GM23248 (cell line): ENCODE results near the gene NUDT2. TPM values are rescaled to one million over a fixed set of nuclear protein-coding genes. Genes with fewer than 3 reads are reported as not detected.

Experiments used
- DNase-seq: peaks from one replicate; pipeline ENCODE4 v3.0.0-alpha.2; 2015
- H2AFZ ChIP-seq: fragments of 200-600 bp; sonication (generic); 2 replicates; pipeline ENCODE4 v1.6.1; 2016; ENCODE audit warnings: antibody characterized with exemption
- H3F3A ChIP-seq: fragments of 200-600 bp; sonication (generic); 2 replicates; pipeline ENCODE4 v1.6.1; 2016; ENCODE audit warnings: mild to moderate bottlenecking, antibody characterized with exemption, mixed run types; ENCODE audit not compliant: insufficient read depth
- H3K27ac ChIP-seq: fragments of 200-600 bp; sonication (generic); 2 replicates; pipeline ENCODE4 v1.5.1; 2016; ENCODE audit warnings: mild to moderate bottlenecking
- H3K27me3 ChIP-seq: fragments of 200-600 bp; sonication (generic); replicated peaks from 2 replicates; pipeline ENCODE4 v1.6.1; 2016; ENCODE audit warnings: mild to moderate bottlenecking; ENCODE audit not compliant: insufficient read depth
- H3K36me3 ChIP-seq: fragments of 200-600 bp; sonication (generic); 2 replicates; pipeline ENCODE4 v1.6.1; 2016; ENCODE audit warnings: low read depth, mild to moderate bottlenecking
- H3K4me1 ChIP-seq: fragments of 200-600 bp; sonication (generic); 2 replicates; pipeline ENCODE4 v1.6.1; 2016; ENCODE audit warnings: mild to moderate bottlenecking; ENCODE audit not compliant: insufficient read depth
- H3K4me2 ChIP-seq: fragments of 200-600 bp; sonication (generic); one replicate; pipeline ENCODE4 v1.6.1; 2016; ENCODE audit warnings: mild to moderate bottlenecking; ENCODE audit not compliant: unreplicated experiment
- H3K4me3 ChIP-seq: fragments of 200-600 bp; sonication (generic); 2 replicates; pipeline ENCODE4 v1.5.1; 2016; ENCODE audit warnings: mild to moderate bottlenecking
- H3K79me2 ChIP-seq: fragments of 200-600 bp; sonication (generic); 2 replicates; pipeline ENCODE4 v1.6.1; 2016; ENCODE audit warnings: mild to moderate bottlenecking; ENCODE audit not compliant: insufficient read depth
- H3K9ac ChIP-seq: fragments of 200-600 bp; sonication (generic); 2 replicates; pipeline ENCODE4 v1.6.1; 2016; ENCODE audit warnings: mild to moderate bottlenecking
- H3K9me2 ChIP-seq: fragments of 200-600 bp; sonication (generic); 2 replicates; pipeline ENCODE4 v1.6.1; 2016; ENCODE audit warnings: mixed run types, mild to moderate bottlenecking, moderate library complexity; ENCODE audit not compliant: insufficient read depth
- H3K9me3 ChIP-seq: fragments of 200-600 bp; sonication (generic); one replicate; pipeline ENCODE4 v1.6.1; 2017; ENCODE audit warnings: low read depth
- H4K20me1 ChIP-seq: fragments of 200-600 bp; sonication (generic); 2 replicates; pipeline ENCODE4 v1.6.0; 2016; ENCODE audit not compliant: insufficient read depth
- EZH2 ChIP-seq: fragments of 200-600 bp; sonication (generic); IDR thresholded peaks from 2 replicates; pipeline ENCODE4 v1.6.1; 2018; ENCODE audit warnings: antibody characterized with exemption, mild to moderate bottlenecking; ENCODE audit not compliant: insufficient read depth, poor library complexity, severe bottlenecking
- EZH2phosphoT487 ChIP-seq: fragments of 200-600 bp; sonication (generic); IDR thresholded peaks from 2 replicates; pipeline ENCODE4 v1.6.1; 2018; ENCODE audit warnings: antibody characterized with exemption, moderate library complexity, mild to moderate bottlenecking, low read depth; ENCODE audit not compliant: insufficient read depth
- WGBS, 2 experiments: methylation state at CpG; one replicate each; pipeline ENCODE4 v1.1.6; 2015 to 2017; ENCODE audit warnings: low lambda C conversion rate in 2 of 2, low coverage in 1 of 2; ENCODE audit errors: missing lambda C conversion rate in 2 of 2; 5-methylcytosine and 5-hydroxymethylcytosine counted together
- in situ Hi-C: fragments of 300-500 bp; cut with MboI; formaldehyde crosslinking; loops from 2 replicates; pipeline ENCODE4 v1.15.0; 2020
- polyA plus RNA-seq: library from polyadenylated mRNA; unstranded; fragments of >200 nt; fragmentation: Nextera tagmentation; extraction: Ambion mirVana; gene quantifications from 2 replicates; pipeline ENCODE4 v1.2.1, GENCODE V29; 2016
- total RNA-seq: library from RNA; depleted of rRNA; stranded (reverse); fragments of >200 nt; shearing (Covaris generic); gene quantifications from 2 replicates; pipeline ENCODE4 v1.2.3, GENCODE V29; 2014

The NUDT2 gene
- total and polyA plus RNA-seq, 2 experiments from 2014 or later: 12.5 to 17.6 TPM

GRCh38 chr9:34311499-34312185 lies 17.7 kb upstream of the NUDT2 start:
- in situ Hi-C loops: no loop called here
- DNase-seq: no peak
- WGBS, 2 experiments: 94 to 97% methylated on average over 5 to 6 of the region's 6 CpGs

DNA sequence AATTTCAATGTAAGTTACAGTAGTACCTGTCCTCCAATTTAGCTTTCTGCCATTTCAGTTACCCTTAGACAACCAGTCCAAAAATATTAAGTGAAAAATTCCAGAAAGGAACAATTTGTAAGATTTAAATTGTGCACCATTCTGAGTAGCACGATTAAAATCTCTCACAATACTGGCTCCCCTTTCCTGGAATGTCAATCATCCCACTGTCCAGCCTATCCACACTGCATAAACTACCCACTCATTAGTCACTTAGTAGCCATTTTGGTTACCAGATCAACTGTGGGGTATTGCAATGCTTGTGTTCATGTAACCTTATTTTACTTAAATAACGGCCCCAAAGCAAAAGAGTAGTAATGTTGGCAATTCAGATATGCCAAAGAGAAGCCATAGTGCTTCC lies 11.9 kb upstream of the NUDT2 start:
- H2AFZ ChIP-seq: no peak overlapping the region
- H3K4me2 ChIP-seq: no peak overlapping the region
- 0 out of 2 replicates have a peak, but pooled peaks cover 5% of the 10 kb centered on the region for H3K79me2 ChIP-seq
- H3K27ac ChIP-seq: no peak overlapping the region
- H3K9ac ChIP-seq: no peak overlapping the region
- TF ChIP-seq EZH2phosphoT487 (no peak), EZH2 (no peak)
- no peaks in the 10 kb centered on the region for H3F3A ChIP-seq
- H3K4me1 ChIP-seq: no peaks in the 10 kb centered on the region
- DNase-seq: no peak
- H3K36me3 ChIP-seq: no peaks in the 10 kb centered on the region
- no peaks in the 10 kb centered on the region for H3K9me3 ChIP-seq
- no peaks in the 10 kb centered on the region for H3K9me2 ChIP-seq
- WGBS, 2 experiments: 92 to 93% methylated on average over 2 of the region's 2 CpGs
- in situ Hi-C loops: no loop called here
- no peak overlapping the region for H3K4me3 ChIP-seq
- H3K27me3 ChIP-seq: no peaks in the 10 kb centered on the region
- no peaks in the 10 kb centered on the region for H4K20me1 ChIP-seq

More at GRCh38 chr9:34311499-34312185, 17.7 kb upstream of the NUDT2 start:
- Histone ChIP-seq H2AFZ (no peak overlapping the region), H3K4me3 (no peak overlapping the region), H3K9me3 (no peaks in the 10 kb centered on the region), H3K4me2 (no peak overlapping the region), H3K27ac (no peak overlapping the region), H3K27me3 (no peaks in the 10 kb centered on the region), H3F3A (no peaks in the 10 kb centered on the region), H3K4me1 (no peaks in the 10 kb centered on the region), H3K9me2 (no peaks in the 10 kb centered on the region), H3K9ac (no peak overlapping the region), H4K20me1 (no peaks in the 10 kb centered on the region), H3K36me3 (no peaks in the 10 kb centered on the region), H3K79me2 (no peaks in the 10 kb centered on the region)
- TF ChIP-seq EZH2phosphoT487: no peak

DNA sequence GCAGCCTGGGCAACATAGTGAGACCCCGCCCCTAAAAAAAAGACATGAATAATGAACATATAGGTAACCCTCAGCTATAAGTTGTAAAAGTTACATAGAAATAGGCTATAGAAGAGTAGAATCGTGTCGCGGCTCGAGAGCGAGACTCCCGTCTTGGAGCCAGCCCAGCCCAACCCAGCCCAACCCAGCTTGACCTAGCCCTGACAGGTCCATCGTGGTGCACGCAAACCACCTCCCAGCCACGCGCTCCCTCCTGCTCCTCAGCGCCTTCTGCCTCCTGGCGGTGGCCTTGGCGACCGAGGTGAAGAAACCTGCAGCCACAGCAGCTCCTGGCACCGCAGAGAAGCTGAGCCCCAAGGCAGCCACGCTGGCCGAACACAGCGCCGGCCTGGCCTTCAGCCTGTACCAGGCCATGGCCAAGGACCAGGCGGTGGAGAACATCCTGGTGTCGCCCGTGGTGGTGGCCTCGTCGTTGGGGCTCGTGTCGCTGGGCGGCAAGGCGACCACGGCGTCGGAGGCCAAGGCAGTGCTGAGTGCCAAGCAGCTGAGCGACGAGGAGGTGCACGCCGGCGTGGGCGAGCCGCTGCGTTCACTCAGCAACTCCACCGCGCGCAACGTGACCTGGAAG lies 11.1 kb upstream of the NUDT2 start:
- Histone ChIP-seq H3K36me3 (no peaks in the 10 kb centered on the region), H2AFZ (no peak overlapping the region), H3F3A (no peaks in the 10 kb centered on the region), H3K9me2 (no peaks in the 10 kb centered on the region), H3K27me3 (no peaks in the 10 kb centered on the region), H3K4me2 (no peak overlapping the region), H3K4me3 (no peak overlapping the region), H3K79me2 (peaks cover 5% of the 10 kb centered on the region; the same call in 1 of the 2 replicates), H4K20me1 (no peaks in the 10 kb centered on the region), H3K9ac (no peak overlapping the region), H3K27ac (no peak overlapping the region), H3K9me3 (no peaks in the 10 kb centered on the region), H3K4me1 (no peaks in the 10 kb centered on the region)
- 97 to 98% methylated on average over 44 of the region's 44 CpGs for WGBS, 2 experiments
- in situ Hi-C loops: no loop called here
- TF ChIP-seq EZH2: no peak
- no peak for TF ChIP-seq EZH2phosphoT487
- no peak for DNase-seq

DNA sequence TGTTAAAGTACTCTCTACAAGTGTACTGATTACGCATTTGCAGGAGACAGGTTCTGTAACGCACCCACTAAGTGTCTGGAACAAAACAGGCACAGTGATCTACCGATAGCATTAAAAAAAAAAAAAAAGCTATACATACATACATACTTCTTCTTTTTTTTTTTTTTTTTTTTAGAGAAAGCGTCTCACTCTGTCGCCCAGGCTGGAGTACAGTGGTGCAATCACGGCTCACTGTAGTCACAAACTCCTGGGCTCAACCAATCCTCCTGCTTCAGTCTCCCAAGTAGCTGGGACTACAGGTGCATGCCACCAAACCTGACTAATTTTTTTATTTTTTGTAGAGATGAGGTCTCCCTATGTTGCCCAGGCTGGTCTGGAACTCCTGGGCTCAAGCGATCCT lies 7.9 kb upstream of the NUDT2 start:
- Histone ChIP-seq H3F3A (peaks cover 11% of the 10 kb centered on the region), H3K79me2 (peaks cover 18% of the 10 kb centered on the region; the same call in 1 of the 2 replicates), H4K20me1 (no peaks in the 10 kb centered on the region), H3K27ac (no peak overlapping the region), H2AFZ (no peak overlapping the region), H3K9me2 (no peaks in the 10 kb centered on the region), H3K4me2 (no peak overlapping the region), H3K27me3 (no peaks in the 10 kb centered on the region), H3K4me3 (no peak overlapping the region), H3K36me3 (no peaks in the 10 kb centered on the region), H3K4me1 (peaks cover 13% of the 10 kb centered on the region), H3K9ac (no peak overlapping the region), H3K9me3 (no peaks in the 10 kb centered on the region)
- DNase-seq: no peak
- in situ Hi-C loops: no loop called here
- 95 to 97% methylated on average over 6 to 7 of the region's 7 CpGs for WGBS, 2 experiments
- no peak for TF ChIP-seq EZH2phosphoT487
- no peak for TF ChIP-seq EZH2
